Right renal cortex interstitium (tissue), 3 donors: ENCODE measurements around the gene ATP11B. TPM values are rescaled to one million over a fixed set of nuclear protein-coding genes. Genes with fewer than 3 reads are reported as not detected.
"Not testable (repeated sequence)": the region's sequence is repeated elsewhere in the genome, so short reads cannot be mapped to it uniquely, and the experiment has no call there.

ENCODE experiments used
- DNase-seq, 3 donors: peaks; one replicate each; pipeline ENCODE4 v3.0.0-alpha.2; 2013; ENCODE audit warnings: low read depth in 3 of 3, low spot score in 2 of 3
- polyA plus RNA-seq, 3 donors: library from polyadenylated mRNA; unstranded; fragments of 120-200 nt; gene quantifications; one replicate each; pipeline ENCODE4 v1.2.1, GENCODE V29; 2013; ENCODE audit not compliant: insufficient read length in 3 of 3

The ATP11B gene
- polyA plus RNA-seq, 3 donors, result 59.3 to 59.8 (median 59.6) TPM

- DNase-seq, result no peak
Observed at GRCh38 chr3:182794455-182795388, 1.4 kb downstream of the ATP11B start.

DNA sequence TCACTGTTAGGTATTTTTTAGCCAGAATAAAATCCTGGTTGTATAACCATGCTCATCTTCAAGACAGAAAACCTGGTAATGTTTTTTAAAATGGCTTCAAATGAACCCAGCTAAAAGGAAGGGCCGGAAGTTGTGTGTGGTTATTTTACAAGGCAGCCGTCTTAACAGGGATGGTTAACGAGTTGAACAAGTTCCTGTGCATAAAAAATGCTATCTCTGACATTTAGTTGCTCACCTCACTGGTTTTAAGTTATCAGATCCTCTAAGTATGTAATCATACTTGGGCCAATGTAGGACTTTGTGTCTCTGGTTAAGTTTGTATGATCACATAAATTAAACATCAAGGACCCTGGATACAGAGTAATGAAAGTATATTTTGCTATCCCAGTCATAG lies 2.1 kb downstream of the ATP11B start:
- DNase-seq, result no peak

DNA sequence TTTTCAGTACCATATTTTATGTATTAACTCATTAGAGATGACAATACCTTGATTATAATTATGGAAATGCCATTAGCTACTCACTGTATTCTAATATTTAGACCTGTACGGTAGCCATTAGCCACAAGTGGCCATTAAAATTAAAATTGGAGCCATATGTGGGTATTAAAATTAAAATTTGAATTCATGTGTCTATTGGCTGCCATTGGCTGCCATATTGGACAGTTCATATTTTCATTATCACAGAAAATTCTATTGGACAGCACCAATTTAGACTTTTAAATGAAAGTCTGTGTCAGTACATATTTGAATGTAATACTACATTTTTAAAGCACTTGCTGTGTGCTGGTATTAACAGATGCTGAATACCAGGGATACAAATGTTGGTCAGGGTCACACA lies 3.0 kb downstream of the ATP11B start:
- DNase-seq, result no peak

GRCh38 chr3:182797876-182798275 lies 4.6 kb downstream of the ATP11B start:
- no peak for DNase-seq

GRCh38 chr3:182799143-182799542 lies 5.8 kb downstream of the ATP11B start:
- DNase-seq, result not testable (repeated sequence)

DNA sequence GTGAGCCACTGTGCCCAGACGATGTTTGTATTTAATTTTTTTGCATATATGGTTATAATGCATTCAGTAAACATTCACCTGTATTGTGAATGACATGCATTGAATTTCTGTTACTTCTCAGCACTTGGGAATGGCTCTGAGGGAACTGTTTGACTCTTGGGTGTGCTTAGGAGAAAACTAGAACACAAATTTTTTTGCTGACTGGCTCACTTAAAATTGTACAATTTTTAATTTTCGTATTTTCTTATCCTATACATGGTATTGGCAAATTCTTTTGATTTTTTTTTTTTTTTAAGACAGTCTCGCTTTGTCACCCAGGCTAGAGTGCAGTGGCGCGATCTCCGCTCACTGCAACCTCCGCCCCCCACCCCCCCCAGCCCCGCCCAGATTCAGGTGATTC lies 7.2 kb downstream of the ATP11B start:
- DNase-seq, result no peak

DNA sequence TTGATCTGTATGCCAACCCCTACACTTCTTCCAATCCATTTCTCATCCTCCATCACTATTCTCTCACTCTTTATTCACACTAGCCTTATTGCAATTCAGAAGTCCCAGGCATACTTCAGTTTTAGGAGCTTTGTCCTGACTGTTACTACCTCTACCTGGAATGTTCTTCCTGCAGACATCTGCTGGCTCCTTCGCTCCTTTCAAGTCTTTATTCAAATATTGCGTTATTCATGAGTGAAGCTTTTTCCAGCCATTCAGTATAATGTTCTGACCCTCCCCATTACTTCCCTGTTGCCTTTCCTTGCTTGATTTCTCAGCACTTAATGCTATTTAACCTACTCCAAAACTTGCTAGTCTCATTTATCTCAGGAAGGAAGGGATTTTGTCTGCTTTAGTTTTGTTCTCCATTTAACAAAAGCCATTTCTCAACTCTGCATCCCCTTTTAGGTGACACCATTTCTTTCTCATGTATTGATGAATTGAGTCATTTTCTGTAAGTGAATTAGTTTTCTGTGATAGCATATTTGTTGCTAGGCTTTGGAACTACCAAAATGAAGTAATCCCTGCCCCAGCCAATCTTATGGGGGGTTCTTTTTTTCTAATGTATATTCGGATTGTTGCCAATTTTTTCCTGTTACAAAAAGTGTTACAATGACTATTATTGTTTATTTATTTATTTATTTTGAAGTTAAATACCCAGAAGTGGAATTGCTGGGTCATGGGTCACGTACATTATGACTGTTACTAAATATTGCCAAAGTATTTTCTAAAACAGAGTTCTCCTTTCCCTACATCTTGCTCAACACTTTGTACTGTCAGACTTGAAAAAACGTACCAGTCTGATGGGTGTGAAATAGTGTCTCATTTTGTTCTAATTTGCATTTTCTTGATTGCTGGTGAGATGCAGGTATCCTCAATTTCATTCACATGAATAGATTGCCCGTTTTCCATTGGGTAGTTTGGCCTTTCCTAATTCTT lies 9.4 kb downstream of the ATP11B start:
- DNase-seq, result no peak

- no peak for DNase-seq
Observed at GRCh38 chr3:182803596-182803995, 10.3 kb downstream of the ATP11B start.

GRCh38 chr3:182807061-182807460 lies 13.8 kb downstream of the ATP11B start:
- no peak for DNase-seq

- DNase-seq, result no peak
Observed at GRCh38 chr3:182808041-182808770, 14.9 kb downstream of the ATP11B start.

DNA sequence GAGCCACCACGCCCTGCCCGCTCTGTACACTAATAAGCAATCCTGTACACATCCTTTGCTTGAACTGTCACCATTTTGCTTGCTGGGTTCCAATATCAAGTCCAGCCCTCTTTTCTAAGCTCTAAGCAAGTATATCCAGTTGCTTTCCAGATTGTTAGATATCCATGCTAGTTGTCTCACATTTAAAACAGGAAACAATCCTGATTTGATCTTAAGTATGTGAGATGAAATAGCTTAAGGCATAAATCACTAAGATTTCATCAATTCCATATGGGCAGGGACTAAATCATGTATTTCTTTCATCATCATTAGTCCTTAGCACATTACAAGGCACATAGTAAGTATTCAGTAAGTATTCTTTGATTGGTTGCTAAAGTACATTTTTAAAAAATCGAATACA lies 16.2 kb downstream of the ATP11B start:
- no peak for DNase-seq

DNA sequence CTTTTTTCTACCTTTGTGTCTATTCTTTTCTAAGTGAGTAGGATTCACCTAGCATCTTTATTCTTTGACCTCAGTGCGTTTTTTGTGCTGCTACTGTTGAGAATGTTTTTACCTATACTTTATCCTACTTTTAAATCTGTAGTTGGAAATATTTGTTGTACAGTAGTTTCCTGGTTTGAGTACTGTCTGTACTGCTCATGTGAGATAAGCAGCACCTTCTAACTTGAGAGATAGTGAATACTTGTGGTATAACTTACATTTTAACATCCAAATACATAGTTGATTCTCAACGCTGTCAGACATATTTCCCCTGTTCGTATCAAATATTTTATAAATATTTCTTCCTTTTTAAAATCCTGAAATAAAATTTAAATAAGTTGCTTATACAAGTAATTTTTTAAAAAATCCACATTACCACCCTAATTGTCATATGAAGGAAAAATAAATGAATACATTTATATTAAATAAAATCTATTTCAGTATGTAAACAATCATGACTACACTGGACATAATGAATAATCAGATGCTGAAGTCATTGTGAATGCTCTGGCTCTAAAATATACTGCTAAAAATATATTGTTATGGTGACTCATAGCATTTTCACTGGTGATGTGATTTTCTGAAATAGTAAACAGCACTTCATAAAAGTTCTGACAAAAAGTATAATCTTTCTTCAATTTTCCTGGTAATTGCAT lies 17.4 kb downstream of the ATP11B start:
- DNase-seq, result no peak

GRCh38 chr3:182811269-182811596 lies 17.9 kb downstream of the ATP11B start:
- no peak for DNase-seq

GRCh38 chr3:182812123-182812522 lies 18.8 kb downstream of the ATP11B start:
- no peak for DNase-seq

DNA sequence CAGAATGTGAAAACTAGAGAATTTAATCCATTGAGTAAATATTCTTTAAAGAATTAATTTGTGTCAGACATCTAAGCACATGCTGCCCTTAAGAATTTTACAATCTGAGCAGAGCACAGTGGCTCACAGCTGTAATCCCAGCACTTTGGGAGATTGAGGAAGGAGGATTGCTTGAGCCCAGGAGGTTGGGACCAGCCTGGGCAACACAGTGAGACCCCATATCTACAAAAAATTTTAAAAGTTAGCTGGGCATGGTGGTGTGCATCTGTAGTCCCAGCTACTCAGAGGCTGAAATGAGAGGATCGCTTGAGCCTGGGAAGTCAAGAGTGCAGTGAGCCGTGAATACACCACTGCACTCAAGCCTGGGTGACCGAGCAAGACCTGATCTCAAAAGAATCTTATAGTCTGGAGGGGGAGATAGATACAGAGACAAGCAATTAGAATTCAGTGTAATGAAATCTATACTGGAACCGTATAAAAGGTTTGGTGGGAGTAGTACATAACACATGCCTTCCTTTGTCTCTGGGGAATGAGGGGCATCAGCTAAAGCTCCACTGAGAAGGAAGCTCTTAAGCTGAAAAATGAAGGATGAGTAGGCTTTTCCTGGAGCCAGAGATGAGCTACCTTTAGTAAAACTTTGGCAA lies 21.2 kb downstream of the ATP11B start:
- DNase-seq, result no peak

- no peak for DNase-seq
Observed at GRCh38 chr3:182816181-182816580, 22.9 kb downstream of the ATP11B start.

GRCh38 chr3:182818296-182818978 lies 25.1 kb downstream of the ATP11B start:
- DNase-seq, result no peak

- no peak for DNase-seq
Observed at GRCh38 chr3:182821221-182821981, 28.1 kb downstream of the ATP11B start.
